Activated T-cell treated with anti-CD3 and anti-CD28 coated beads, Interleukin-2, amount 50 U/mL, for 4 hours (primary cell): ENCODE measurements around the gene TIRAP. TPM values are rescaled to one million over a fixed set of nuclear protein-coding genes. Genes with fewer than 3 reads are reported as not detected.

Source experiments
- ATAC-seq, 2 donors: fragments of 200-7000 bp; cut with Tn5 transposase; one replicate each; pipeline ENCODE4 v1.10.0; 2021
- DNase-seq: peaks from one replicate; pipeline ENCODE4 v3.0.0-alpha.2; 2020
- H3K27me3 Mint-ChIP-seq: one replicate; pipeline ENCODE4 v1.8.0; 2021; ENCODE audit warnings: low read depth, mixed read lengths
- H3K36me3 Mint-ChIP-seq: one replicate; pipeline ENCODE4 v1.8.0; 2022; ENCODE audit warnings: mixed read lengths; ENCODE audit not compliant: insufficient read depth
- H3K4me1 Mint-ChIP-seq: one replicate; pipeline ENCODE4 v1.8.0; 2021; ENCODE audit warnings: low read depth, mixed read lengths
- H3K4me3 Mint-ChIP-seq: one replicate; pipeline ENCODE4 v1.8.0; 2021; ENCODE audit warnings: mild to moderate bottlenecking, moderate library complexity, mixed read lengths
- H3K9me3 Mint-ChIP-seq: one replicate; pipeline ENCODE4 v1.8.0; 2021; ENCODE audit warnings: mixed read lengths
- total RNA-seq, 3 donors: library from RNA; stranded (reverse); gene quantifications; one replicate each; pipeline ENCODE4 v1.2.1, GENCODE V29; 2021

The TIRAP gene
- total RNA-seq, 3 donors from 2014 or later: 4.8 to 6.4 (median 5.4) TPM

- Mint-ChIP-seq H3K36me3 (peaks cover 20% of the 10 kb centered on the region), H3K9me3 (peaks cover 6% of the 10 kb centered on the region), H3K4me1 (peaks cover 39% of the 10 kb centered on the region), H3K4me3 (no peak overlapping the region), H3K27me3 (no peaks in the 10 kb centered on the region)
- no peak for ATAC-seq
- DNase-seq: no peak
Observed at GRCh38 chr11:126319374-126319740, 36.5 kb downstream of the TIRAP start.

- H3K4me1 Mint-ChIP-seq: peaks cover 32% of the 10 kb centered on the region
Observed at GRCh38 chr11:126322996-126323395, 40.1 kb downstream of the TIRAP start.

GRCh38 chr11:126327281-126328000 lies 44.5 kb downstream of the TIRAP start:
- no peak overlapping the region for H3K4me3 Mint-ChIP-seq
- DNase-seq (no peak), ATAC-seq (no peak)
- peaks cover 14% of the 10 kb centered on the region for H3K36me3 Mint-ChIP-seq
- H3K27me3 Mint-ChIP-seq: no peaks in the 10 kb centered on the region
- no peaks in the 10 kb centered on the region for H3K9me3 Mint-ChIP-seq
- peaks cover 13% of the 10 kb centered on the region for H3K4me1 Mint-ChIP-seq

More at GRCh38 chr11:126322996-126323395, 40.1 kb downstream of the TIRAP start:
- H3K4me3 Mint-ChIP-seq: no peak overlapping the region
- no peak for ATAC-seq
- peaks cover 4% of the 10 kb centered on the region for H3K36me3 Mint-ChIP-seq
- H3K9me3 Mint-ChIP-seq: no peaks in the 10 kb centered on the region
- no peak for DNase-seq
- H3K27me3 Mint-ChIP-seq: no peaks in the 10 kb centered on the region

DNA sequence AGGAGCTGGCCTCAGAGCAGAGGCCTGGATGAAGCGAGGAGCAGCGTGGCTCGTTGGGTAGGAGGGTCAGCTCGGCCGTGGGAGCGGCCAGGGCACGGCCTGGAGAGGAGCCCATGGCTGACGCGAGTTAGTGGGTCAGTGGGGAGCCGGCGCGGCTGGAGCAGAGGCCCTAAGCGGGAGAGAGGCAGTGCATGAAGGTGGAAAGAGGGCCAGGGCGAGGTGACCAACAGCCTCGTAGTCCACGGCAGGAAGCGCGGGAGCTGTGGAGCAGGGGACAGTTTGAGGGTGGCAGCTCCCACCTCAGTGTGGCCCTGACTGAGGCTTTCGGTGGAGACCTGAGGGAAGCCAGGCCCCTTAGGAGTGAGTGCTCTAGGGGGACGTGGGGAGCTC lies 45.1 kb downstream of the TIRAP start:
- H3K4me3 Mint-ChIP-seq: no peak overlapping the region
- no peak for ATAC-seq
- no peaks in the 10 kb centered on the region for H3K9me3 Mint-ChIP-seq
- peaks cover 14% of the 10 kb centered on the region for H3K36me3 Mint-ChIP-seq
- H3K27me3 Mint-ChIP-seq: no peaks in the 10 kb centered on the region
- peaks cover 15% of the 10 kb centered on the region for H3K4me1 Mint-ChIP-seq
- DNase-seq: no peak

DNA sequence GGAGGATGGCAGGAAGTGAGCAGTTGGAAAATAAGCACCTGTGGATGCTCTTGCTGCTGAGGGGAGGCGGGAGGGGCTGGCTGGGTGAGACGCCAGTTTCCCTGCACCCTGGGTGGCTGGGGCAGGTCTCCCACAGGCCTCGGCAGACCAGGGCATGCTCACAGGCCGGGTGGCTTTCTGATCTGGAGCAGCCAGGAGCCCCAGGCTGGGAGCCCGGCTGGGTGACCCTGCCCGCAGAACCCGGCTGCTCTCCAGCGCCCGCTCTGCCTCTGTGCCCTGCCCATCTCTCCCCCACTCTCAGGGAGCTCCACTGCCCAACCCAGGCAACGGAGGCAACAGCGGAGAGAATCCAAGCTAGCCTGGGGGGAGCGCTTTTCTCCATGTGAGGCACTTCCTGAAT lies 45.6 kb downstream of the TIRAP start:
- H3K36me3 Mint-ChIP-seq: peaks cover 18% of the 10 kb centered on the region
- peaks cover 20% of the 10 kb centered on the region for H3K4me1 Mint-ChIP-seq
- ATAC-seq: no peak
- H3K27me3 Mint-ChIP-seq: no peaks in the 10 kb centered on the region
- H3K4me3 Mint-ChIP-seq: no peak overlapping the region
- DNase-seq: no peak
- no peaks in the 10 kb centered on the region for H3K9me3 Mint-ChIP-seq

DNA sequence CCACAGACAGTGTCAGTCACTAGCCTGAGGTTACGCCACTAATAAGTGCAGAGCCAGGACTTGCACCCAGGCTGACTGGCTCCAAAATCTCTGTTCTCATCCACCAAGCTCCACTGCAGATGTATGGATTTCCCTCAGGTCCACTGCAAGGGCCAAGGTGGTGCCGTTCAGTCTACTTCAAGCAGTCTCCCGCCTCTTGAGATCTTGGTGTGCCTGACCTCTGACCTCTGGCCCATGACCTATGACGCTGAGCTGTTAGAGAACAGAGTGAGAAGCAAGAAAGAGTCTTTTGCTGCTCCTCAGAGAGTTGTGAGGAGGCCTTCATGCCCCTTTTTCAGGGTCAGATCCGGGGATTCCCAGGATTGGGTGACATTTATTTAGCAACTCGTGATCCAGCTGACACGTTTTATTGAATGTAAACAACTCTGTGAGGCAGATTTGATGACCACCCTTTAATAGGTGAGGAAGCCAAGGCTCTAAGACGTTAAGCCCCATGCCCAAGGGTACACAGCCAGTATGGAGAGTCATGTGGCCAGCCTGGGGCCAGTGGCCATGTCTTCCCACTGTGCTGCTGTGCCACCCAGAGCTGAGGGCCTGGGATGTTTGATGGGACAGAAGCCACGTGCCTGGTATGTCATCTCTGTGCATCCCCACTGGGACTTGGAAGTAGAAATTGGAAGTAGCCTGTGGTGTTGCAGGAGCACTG lies 46.2 kb downstream of the TIRAP start:
- Mint-ChIP-seq H3K4me3 (no peak overlapping the region), H3K4me1 (peaks cover 22% of the 10 kb centered on the region), H3K9me3 (no peaks in the 10 kb centered on the region), H3K36me3 (peaks cover 23% of the 10 kb centered on the region), H3K27me3 (no peaks in the 10 kb centered on the region)
- DNase-seq (no peak), ATAC-seq (no peak)

- no peak for DNase-seq
- Mint-ChIP-seq H3K4me1 (peaks cover 22% of the 10 kb centered on the region), H3K36me3 (peaks cover 24% of the 10 kb centered on the region), H3K4me3 (no peak overlapping the region), H3K9me3 (no peaks in the 10 kb centered on the region), H3K27me3 (no peaks in the 10 kb centered on the region)
- ATAC-seq: peak; percentile 42 to 61
Observed at GRCh38 chr11:126329644-126330211, 46.8 kb downstream of the TIRAP start.

DNA sequence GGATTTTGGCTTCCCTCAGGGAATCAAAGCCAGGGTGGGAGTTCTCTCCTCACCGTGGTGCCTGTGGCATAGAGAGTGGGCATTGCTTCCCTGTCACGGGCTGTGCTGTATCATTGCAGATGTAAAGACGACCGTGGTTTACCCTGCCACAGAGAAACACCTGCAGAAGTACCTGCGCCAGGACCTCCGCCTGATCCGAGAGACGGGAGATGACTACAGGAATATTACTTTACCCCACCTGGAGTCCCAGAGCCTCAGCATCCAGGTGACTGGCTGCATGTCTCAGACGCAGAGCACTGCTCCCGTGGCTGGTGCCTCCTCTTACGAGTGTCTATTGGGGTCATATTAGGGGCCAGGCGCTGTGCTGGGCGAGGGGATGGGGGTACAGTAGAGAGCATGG lies 48.4 kb downstream of the TIRAP start:
- Mint-ChIP-seq H3K9me3 (no peaks in the 10 kb centered on the region), H3K27me3 (no peaks in the 10 kb centered on the region), H3K4me1 (peaks cover 24% of the 10 kb centered on the region), H3K4me3 (no peak overlapping the region), H3K36me3 (peaks cover 31% of the 10 kb centered on the region)
- DNase-seq (no peak), ATAC-seq (no peak)

- peak; percentile 71 to 89 for ATAC-seq
- Mint-ChIP-seq H3K27me3 (no peaks in the 10 kb centered on the region), H3K9me3 (no peaks in the 10 kb centered on the region), H3K36me3 (peaks cover 32% of the 10 kb centered on the region), H3K4me1 (peaks cover 23% of the 10 kb centered on the region), H3K4me3 (no peak overlapping the region)
- DNase-seq: no peak
Observed at GRCh38 chr11:126332221-126332711, 49.4 kb downstream of the TIRAP start.

DNA sequence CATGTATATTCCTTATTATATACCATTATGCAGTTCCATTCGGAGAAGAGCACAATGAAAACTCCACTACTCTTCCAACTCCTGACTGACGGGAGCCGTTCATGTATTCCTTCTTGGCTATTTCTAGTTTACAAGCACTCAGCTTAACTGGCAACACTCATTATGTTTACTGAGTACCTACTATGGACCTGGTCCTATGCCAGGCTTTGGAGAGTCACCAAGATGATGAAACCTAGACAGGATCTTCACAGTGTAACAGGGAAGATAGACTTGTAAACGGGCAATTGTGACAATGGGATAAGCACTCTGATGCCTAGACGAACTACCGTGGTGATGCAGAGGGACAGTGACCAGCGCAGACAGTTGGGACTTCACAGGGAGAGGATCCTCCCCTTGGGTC lies 50.2 kb downstream of the TIRAP start:
- no peaks in the 10 kb centered on the region for H3K9me3 Mint-ChIP-seq
- H3K27me3 Mint-ChIP-seq: no peaks in the 10 kb centered on the region
- no peak for DNase-seq
- no peak overlapping the region for H3K4me3 Mint-ChIP-seq
- ATAC-seq: no peak
- peaks cover 20% of the 10 kb centered on the region for H3K4me1 Mint-ChIP-seq
- H3K36me3 Mint-ChIP-seq: peaks cover 32% of the 10 kb centered on the region

- H3K4me3 Mint-ChIP-seq: no peak overlapping the region
Observed at GRCh38 chr11:126334659-126335462, 52.0 kb downstream of the TIRAP start.

GRCh38 chr11:126335463-126335760 lies 52.5 kb downstream of the TIRAP start:
- H3K27me3 Mint-ChIP-seq: no peaks in the 10 kb centered on the region
- H3K9me3 Mint-ChIP-seq: no peaks in the 10 kb centered on the region
- H3K4me1 Mint-ChIP-seq: peaks cover 16% of the 10 kb centered on the region
- no peak for DNase-seq
- H3K36me3 Mint-ChIP-seq: peaks cover 38% of the 10 kb centered on the region
- no peak overlapping the region for H3K4me3 Mint-ChIP-seq
- no peak for ATAC-seq

More at GRCh38 chr11:126334659-126335462, 52.0 kb downstream of the TIRAP start:
- Mint-ChIP-seq H3K27me3 (no peaks in the 10 kb centered on the region), H3K36me3 (peaks cover 38% of the 10 kb centered on the region), H3K4me1 (peaks cover 16% of the 10 kb centered on the region), H3K9me3 (no peaks in the 10 kb centered on the region)
- DNase-seq (no peak), ATAC-seq (no peak)

- no peaks in the 10 kb centered on the region for H3K27me3 Mint-ChIP-seq
- ATAC-seq (no peak), DNase-seq (no peak)
- peaks cover 16% of the 10 kb centered on the region for H3K4me1 Mint-ChIP-seq
- peaks cover 37% of the 10 kb centered on the region for H3K36me3 Mint-ChIP-seq
- H3K9me3 Mint-ChIP-seq: no peaks in the 10 kb centered on the region
- no peak overlapping the region for H3K4me3 Mint-ChIP-seq
Observed at GRCh38 chr11:126336138-126336541, 53.2 kb downstream of the TIRAP start.

- Mint-ChIP-seq H3K27me3 (no peaks in the 10 kb centered on the region), H3K4me1 (peaks cover 16% of the 10 kb centered on the region), H3K36me3 (peaks cover 35% of the 10 kb centered on the region), H3K9me3 (no peaks in the 10 kb centered on the region), H3K4me3 (no peak overlapping the region)
- DNase-seq (no peak), ATAC-seq (no peak)
Observed at GRCh38 chr11:126336671-126337101, 53.8 kb downstream of the TIRAP start.
